NCI-H2107 treated with DMSO at 0.1 percent for 48 hours (cell line): ENCODE results near the gene MKNK2.

Experiments
- DNase-seq: peaks from one replicate; lab custom pipeline; 2025; ENCODE audit not compliant: unreplicated experiment; lab: John Stamatoyannopoulos, UW

Gene MKNK2

DNA sequence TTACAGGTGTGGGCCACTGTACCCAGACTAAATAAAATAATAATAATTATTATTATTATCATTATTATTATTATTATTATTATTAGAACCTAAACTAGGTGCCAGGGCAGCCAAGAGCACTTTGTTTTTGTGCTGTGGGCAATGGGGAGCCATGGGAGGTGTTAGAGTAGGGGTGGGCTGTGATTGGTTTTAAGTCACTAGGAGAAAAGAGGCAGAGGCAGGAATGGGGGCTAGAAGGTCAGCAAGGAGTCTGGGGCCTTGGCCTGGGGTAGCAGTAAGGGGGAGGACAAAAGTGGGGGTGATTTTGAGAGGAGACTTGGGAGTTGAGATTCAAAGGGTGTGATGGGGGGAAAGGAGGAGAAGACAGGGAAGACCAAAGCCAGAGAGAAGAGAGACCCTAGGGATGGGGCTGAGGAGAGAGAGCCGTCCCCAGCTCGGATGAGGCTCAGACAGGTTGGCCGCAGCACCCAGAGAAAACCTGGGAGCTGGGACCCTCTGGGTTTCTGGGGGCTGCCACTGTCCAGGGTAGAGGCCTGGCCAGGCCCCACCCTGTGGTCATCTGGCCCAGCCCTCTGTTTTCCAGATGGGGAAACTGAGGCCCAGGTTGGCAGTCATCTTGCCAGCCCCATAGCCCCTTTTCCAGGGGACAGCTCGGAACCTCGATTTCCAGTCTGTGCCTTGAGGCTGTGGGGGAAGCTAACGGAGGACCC lies 17.8 kb downstream of the MKNK2 start:
- DNase-seq = no peak

- DNase-seq = peak; percentile 91
Measured at GRCh38 chr19:2032296-2032941, 18.6 kb downstream of the MKNK2 start.

DNA sequence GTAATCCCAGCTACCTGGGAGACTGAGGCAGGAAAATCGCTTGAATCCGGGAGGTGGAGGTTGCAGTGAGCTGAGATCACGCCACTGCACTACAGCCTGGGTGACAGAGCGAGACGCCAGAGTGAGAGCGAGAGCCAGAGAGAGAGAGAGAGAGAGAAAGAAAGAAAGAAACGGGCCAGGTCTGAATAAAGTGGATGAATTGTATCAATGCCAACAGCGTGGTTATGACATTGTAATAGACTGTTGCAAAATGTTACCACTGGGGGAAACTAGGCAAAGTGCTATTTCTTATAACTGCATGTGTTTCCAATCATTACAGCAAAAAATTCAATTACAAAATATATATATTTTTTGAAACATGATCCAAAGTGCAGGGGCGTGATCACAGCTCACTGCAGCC lies 23.7 kb downstream of the MKNK2 start:
- no peak for DNase-seq

- no peak for DNase-seq
Measured at GRCh38 chr19:2026770-2027169, 24.3 kb downstream of the MKNK2 start.

DNA sequence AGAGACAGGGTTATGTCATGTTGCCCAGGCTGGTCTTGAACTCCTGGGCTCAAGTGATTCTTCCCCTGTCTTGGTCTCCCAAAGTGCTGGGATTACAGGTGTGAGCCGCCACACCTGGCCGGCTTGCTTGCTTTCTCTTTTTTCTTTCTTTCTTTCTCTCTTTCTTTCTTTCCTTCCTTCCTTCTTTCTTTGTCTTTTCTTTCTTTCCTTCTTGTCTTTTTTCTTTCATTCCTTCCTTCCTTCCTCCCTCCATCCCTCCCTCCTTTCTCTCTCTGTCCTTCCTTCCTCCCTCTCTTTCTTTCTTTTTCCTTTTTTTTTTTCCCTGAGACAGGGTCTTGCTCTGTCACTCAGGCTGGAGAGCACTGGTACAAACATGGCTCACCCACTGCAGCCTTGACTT lies 28.8 kb downstream of the MKNK2 start:
- DNase-seq = no peak

DNA sequence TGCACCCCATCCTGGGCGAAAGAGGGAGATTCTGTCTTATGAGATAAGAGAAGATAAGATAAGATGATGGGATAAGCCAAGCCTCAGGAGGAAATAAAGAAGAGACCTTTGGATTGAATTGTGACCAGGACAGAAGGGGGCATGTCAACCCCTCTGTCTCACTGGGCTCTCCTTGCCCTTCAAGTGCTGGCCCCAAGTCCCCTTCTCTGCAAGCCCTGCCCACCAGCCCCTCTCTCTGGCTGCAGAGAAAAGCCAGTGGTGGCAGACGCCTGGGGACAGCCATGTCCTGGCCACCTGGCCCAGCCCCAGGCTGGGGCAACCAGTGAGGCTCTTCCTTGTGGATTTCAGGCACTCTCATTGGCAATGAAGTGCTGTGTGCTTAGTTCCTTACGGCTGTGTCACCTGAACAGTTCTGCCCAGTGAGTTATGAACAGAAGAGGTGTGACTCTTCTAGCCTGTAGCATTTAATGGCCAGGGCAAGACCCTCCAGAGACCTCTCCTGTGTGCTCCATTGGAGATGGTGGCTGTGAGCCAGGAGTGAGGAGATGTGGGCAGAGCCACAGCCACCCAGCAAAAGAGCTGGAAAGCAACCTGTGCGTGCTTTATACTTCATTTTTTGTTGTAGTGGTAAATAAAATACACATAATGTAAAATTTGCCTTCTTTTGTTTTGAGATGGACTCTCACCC lies 29.4 kb downstream of the MKNK2 start:
- no peak for DNase-seq

DNA sequence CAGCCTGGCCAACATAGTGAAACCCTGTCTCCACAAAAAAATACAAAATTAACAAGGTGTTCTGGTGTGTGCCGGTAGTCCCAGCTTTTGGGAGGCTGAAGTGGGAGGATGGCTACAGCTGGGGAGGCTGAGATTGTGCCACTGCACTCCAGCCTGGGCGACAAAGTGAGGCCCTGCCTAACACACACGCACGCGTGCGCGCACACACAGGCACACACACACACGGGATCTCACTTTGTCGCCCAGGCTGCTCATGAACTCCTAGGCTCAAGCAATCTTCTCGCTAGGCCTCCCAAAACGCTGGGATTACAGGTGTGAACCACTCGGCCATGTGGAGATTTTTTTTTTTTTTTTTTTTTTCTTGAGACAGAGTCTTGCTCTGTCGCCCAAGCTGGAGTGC lies 32.3 kb downstream of the MKNK2 start:
- DNase-seq = no peak

DNA sequence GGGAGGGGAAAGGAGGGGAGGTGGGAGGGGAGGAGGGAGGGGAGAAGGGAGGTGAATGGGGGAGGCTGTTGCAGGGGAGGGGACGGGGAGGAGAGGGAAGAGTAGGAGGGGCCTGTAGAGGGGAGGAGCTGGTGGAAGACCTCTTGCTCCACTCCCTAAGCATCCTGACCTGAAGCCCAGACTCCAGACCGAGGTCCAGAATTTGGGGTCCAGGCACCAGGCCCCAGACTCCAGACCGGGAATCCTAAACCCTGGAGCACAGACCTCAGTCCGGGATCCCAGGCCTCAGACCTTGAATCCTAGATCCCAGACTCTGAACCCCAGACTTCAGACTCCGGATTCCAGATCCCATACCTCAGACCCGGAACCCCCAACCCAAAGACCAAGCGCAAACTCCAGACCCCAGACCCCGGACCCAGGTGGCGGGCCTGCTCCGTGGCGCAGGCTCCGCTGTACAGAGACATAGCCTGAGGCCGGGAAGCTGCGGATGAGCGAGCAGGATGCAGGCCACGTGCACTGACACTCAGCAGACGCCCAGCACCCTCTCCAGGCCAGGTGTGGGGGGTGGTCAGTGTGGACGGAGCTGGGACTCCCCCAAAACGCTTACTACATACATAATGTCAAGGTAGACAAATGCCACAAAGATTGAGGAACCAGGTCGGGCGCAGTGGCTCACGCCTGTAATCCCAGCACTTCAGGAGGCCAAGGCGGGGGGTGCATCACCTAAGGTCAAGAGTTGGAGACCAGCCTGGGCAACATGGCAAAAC lies 34.8 kb downstream of the MKNK2 start:
- peak; percentile 10 for DNase-seq

- no peak for DNase-seq
Measured at GRCh38 chr19:2015608-2015950, 35.5 kb downstream of the MKNK2 start, which contains the start of gene BTBD2. Gene BTBD2, minus strand, starts transcription at chr19:2015714. Its CDS starts 11 bp downstream, at chr19:2015703.

DNA sequence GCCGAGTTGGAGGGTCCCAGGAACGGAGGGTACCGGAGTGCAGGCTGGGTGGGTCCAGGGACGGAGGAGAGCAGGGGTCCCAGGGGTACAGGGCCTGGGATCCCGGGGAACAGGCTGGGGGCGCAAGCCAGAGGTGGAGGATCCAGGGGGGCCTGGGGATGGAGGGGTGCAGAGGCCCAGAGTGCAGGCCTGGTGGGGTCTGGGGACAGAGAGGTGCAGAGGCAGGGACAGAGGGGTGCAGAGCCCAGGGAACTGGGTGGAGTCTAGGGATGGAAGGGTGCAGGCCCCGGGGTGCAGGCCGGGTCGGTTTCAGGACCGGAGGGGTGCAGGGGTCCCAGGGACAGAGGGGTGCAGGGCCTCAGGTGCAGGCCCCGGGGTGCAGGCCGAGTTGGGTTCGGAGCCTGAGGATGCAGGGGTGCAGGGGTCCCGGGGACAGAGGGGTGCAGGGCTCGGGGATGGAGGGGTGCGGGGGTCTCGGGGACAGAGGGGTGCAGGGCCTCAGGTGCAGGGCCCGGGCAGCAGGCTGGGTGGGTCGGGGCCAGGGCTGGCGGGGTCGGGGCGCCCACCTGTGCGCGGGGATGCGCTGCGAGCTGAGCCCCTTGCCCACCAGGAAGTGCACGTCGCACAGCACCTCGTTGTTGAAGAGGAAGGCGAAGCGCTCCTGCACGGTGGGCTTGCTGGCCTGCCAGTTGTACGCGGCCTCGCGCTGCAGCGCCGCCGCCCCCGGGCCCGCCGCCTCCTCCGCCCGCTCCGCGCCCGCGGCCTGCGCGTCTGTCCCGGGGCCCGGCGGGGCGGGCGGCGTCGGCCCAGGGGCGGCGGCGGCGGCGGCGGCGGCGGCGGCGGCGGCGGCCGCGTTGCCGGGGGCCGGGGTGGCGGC lies 36.1 kb downstream of the MKNK2 start:
- no peak for DNase-seq

- DNase-seq = no peak
Measured at GRCh38 chr19:2014131-2014571, 36.9 kb downstream of the MKNK2 start.

DNA sequence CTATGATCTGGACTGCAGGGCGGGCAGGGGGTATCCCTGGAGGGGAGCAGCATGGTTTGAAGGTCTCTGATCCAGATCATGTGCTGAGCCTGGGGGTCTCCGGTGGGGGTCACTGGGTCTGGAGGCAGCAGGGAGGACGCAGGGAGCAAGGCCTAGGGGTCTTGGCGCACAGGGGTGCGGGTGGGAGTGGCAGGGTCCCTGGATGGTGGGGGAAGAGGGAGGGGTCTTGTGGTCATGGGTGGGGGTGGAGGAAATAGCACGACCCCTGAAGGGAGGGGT lies 37.4 kb downstream of the MKNK2 start:
- no peak for DNase-seq

DNA sequence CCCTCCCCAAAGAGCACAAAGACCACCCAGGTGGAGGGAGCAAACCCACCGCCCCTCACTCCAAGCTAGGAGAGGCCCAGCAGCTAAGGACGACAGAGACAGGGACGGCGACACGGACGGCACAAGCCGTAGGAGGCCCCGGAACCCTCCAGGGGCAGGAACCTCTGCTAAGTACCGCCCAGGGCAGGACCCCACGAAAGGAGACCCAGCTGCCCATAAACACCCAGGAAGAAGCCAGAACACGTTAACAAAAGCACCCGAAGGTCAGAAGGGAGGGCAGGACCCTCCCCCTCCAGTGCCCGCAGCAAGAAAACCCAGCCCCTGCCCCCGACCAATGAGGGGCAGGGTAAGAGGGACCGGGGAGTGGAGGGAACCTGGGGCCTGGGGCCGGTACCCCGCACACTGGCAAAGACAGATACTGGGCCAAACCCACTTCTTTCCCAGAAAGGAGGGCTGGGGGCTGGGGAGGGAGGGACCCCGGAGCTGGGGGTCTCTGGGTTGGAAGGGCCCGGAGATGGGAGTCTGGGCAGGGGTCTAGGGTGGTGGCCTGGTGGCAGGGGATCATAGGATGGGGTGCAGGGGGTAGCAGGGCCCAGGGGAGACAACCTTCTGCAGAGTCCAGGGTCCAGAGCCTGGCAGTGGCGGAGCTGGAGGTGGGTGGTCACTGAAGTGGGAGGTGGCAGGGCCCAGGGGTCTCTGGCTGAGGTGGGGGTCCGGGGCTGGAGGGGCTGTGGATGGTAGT lies 37.9 kb downstream of the MKNK2 start:
- DNase-seq = no peak

DNA sequence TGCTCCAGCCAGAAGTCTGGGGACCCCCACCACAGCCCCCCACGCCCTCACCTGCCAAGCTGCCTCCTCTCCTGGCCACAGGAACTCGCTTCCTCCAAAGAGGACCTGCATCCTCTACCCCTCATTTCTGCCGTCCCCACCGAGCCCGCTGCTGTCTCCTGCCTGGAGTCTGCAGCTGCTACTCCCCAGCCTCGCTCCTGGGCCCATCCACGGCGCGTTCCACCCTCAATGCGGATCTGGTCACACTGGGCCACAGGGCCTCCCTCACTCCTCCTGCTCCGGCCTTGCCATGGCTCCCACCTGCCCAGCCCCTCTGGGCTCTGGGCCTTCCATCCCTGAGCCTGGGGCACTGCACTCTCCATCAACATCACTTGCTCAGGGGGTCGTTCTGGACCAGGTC lies 39.9 kb downstream of the MKNK2 start:
- no peak for DNase-seq

DNA sequence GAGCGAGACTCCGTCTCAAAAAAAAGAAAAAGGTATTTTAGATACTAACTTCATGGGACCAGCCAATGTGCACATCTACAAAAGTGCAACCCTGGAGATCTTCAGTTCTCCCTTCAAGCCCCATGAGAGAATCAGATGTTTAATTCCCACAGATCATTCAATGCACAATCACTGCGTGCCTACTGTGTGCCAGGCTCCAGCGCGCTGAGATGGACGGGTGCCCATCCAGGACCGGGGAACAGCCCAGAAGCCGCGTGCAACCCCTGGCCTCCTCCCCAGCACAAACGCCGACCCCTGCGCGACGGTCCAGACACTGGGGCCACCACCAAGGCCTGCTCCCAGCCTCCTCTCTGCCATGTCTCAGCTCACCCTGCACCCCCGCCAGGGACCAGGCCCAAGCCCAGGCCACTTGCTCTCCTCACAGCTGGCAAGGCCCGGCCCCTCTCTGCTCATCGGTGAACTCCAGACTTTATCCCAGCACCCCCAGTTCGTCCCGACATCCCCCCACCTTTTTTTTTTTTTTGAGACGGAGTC lies 40.8 kb downstream of the MKNK2 start:
- DNase-seq = no peak

DNA sequence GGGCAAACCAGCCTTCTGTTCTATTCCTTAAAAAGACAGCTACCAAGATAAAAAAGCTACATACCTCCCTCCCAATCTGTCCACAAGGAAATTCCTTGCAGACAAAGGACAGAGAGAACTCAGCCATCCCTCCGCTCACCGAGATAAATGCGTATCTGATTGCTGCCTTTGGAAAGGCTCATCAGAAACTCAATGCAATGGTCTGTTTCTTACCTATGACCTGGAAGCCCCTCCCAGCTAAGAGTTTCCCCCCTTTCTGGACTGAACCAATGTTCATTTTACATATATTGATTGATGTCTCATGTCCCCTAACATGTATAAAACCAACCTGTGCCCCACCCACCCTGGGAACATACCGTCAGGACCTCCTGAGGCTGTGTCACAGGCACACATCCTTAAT lies 47.2 kb downstream of the MKNK2 start:
- DNase-seq = no peak

DNA sequence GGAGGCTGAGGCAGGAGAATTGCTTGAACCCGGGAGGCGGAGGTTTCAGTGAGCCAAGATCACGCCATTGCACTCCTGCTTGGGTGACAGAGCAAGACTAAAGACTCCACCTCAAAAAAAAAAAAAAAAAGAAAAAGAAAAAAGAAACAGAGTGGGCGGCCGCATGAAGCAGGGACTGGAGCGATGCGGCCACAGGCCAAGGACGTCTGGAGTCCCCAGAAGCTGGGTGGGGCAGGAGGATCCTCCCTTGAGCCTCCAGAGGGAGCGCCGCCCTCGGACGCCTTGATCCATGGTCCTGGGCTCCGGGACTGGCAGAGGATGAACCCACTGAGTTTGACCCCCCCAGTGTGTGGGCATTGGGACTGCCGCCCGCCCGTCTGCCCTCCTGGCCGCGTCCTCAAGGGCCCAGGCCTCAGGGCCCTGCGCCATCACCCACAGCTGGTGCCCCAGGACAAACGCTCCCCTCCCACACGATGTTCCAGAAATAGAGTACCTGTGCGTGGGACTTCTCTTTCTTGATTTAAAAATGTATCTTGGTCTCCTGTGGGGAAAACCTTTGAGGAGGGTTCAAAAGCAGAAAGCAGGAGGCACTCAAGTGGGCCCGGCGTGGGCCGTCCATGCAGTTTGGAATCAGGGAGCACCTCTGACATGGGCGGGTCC lies 51.1 kb downstream of the MKNK2 start:
- no peak for DNase-seq

DNA sequence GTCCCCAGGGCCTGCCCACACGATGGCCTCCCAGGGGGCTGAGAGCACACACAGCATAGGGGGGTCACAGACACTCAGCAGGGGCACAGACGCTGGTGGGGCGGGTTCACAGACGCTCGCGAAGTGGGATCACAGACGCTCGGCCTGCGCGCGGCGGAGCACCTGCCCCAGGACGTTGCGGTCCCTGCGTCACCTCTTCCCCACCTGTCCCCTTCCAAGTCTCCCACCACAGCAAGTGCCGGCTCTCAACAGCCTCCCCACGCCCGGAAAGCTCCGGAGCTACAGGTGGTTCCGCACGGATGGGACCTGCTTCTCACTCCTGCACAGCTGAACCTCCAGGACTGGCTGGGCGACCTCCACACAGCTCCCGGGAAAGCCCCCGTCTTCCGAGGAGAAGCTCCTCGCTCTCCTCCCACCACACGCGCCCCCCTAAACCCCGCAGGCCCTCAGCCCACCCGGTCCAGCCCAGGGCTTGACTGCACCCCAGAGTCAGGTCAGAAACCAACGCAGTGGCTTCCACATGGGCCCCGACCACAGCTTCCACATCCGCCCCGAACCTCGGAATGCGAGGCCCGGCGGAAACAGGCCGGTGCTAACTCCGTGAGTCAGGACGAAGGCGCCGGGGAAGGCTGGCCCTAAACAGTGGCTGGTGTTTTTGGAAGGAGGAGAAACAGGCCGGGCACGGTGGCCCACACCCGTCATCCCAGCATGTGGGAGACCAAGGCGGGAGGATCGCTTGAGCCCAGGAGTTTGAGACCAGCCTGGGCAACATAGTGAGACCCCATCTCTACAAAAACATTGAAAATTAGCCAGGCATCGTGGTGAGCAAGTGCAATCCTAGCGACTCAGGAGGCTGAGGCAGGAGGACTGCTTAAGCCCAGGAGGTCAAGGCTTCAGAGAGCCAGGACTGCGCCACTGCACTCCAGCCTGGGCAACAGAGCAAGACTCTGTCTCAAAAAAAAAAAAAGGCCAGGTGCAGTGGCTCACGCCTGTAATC lies 52.0 kb downstream of the MKNK2 start:
- DNase-seq = no peak
